GM18505 (cell line): ENCODE data around the gene FLAD1.

Experiments
- ATAC-seq: cut with Tn5 transposase; IDR thresholded peaks from one replicate; pipeline ENCODE4 v1.9.1; 2021; ENCODE audit not compliant: unreplicated experiment
- POLR2A ChIP-seq: IDR thresholded peaks from 4 replicates; pipeline ENCODE4 v1.6.1; 2011; ENCODE audit warnings: borderline replicate concordance; ENCODE audit not compliant: insufficient read depth, insufficient read length; ENCODE audit errors: extremely low read depth

The FLAD1 gene

DNA sequence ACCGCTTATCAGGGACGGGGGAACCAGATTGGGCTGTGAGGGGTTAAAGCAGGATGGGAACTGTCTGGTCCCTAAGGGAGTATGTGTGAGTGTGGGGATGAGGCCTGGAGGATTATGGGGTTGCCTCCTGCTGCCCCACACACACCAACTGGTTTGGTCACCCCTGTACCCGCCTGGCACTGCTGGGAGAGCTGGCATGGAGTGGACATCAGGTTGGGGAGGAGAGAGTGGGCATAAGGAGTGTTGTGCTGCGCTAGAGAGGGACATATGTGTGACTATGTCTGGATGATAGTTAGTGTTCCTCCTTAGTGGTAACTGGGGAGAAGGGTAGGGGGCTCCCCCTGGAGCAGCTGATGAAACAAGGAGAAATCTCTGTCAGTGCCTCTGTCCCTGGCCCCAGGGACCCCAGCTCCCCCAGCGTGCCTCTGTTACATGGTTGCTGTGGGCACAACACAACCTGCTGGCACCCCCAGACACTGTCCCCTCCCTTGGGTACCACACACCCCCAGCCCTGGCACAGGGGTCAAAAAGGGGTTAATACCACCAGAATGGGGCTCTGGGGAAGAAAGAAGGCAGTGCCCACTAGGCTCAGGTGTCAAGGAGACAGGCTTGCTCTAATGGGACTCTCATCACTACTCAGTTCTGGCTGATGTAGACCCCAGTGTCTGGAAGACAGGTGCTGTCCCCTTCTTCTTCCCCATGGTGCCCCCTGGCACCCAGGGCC, 21.4 kb downstream of the FLAD1 start:
- ATAC-seq = no peak
- TF ChIP-seq POLR2A = no peak

GRCh38 chr1:155005076-155006011, 22.2 kb downstream of the FLAD1 start:
- no peak for TF ChIP-seq POLR2A
- no peak for ATAC-seq

DNA sequence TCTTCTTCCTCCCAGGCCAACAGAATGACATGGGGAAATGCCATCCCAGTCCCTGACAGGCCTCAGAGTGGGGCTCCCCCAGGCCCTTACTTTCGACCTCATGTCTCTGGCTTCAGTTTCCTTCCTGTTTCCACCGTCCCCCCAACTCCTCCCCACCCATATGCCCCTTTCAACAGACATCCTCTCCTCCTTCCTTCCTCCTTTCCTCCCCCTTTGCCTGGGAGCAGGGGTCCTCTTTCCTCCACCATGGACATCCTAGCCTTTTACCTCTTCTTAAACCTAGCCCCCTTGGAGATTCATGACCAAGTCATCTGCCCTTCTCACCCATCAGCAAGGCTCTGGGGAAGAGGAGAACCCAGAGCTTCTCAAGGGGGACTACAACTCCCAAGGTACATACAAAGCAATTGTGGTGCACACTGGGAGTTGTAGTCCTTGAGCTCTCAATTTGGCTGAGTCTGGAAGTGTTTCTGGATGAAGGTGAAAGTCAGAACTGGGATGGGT, 23.5 kb downstream of the FLAD1 start:
- TF ChIP-seq POLR2A = no peak

GRCh38 chr1:155007251-155007828, 24.2 kb downstream of the FLAD1 start:
- ATAC-seq = no peak
- TF ChIP-seq POLR2A = no peak

More for the DNA sequence above, 23.5 kb downstream of the FLAD1 start:
- ATAC-seq = no peak

- TF ChIP-seq POLR2A = no peak
- ATAC-seq = no peak
These were observed 25.1 kb downstream of the FLAD1 start for GRCh38 chr1:155008015-155008941.

DNA sequence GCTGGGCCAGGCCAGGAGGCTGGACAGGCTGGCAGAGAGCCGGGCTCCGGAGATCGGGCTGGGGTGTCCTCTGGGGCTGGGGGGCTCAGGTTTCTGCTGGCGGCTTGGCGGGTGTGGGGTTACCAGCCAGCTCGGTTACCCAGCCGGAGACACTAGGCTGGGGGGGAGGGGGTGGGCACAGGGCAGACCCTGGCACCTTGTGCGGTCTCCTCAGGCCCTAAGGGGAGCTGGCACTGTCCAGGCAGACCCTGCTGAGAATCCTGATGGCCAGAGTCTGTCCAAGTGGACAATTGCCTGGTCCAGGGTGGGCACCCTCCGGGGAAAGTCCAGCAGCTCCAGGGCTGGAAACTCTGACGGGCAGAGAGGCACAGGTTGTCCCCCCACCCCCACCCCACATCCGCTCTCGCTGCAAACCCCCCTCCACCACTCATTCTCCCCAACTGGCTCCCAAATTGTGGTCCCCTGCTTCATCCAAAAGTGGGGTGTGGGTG, 26.1 kb downstream of the FLAD1 start:
- TF ChIP-seq POLR2A = no peak
- no peak for ATAC-seq

DNA sequence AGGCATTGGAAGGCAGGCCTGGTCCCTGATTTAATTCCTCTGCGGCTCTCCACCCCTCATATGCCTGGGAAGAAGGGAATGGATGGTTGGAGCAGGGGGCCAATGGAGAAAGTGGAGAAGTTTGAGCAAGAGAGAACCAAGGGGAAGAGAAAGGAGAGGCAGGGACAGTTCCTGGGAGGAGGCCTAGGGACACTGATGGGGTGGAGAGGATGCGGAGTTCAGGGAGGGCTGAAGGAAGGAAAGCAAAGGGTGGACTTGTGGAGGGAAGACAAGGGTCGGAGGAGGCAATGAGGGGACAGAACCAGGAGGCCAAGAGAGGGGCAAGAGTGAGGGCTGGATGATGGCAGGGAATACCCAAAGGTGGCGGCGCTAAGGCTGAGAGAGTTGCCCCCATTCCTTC, 26.6 kb downstream of the FLAD1 start:
- no peak for TF ChIP-seq POLR2A

GRCh38 chr1:155010211-155010918, 27.2 kb downstream of the FLAD1 start:
- ATAC-seq = no peak
- TF ChIP-seq POLR2A = no peak

More for the DNA sequence above, 26.6 kb downstream of the FLAD1 start:
- ATAC-seq = no peak

- no peak for TF ChIP-seq POLR2A
- ATAC-seq = no peak
These were observed 27.9 kb downstream of the FLAD1 start for GRCh38 chr1:155011004-155011416.

DNA sequence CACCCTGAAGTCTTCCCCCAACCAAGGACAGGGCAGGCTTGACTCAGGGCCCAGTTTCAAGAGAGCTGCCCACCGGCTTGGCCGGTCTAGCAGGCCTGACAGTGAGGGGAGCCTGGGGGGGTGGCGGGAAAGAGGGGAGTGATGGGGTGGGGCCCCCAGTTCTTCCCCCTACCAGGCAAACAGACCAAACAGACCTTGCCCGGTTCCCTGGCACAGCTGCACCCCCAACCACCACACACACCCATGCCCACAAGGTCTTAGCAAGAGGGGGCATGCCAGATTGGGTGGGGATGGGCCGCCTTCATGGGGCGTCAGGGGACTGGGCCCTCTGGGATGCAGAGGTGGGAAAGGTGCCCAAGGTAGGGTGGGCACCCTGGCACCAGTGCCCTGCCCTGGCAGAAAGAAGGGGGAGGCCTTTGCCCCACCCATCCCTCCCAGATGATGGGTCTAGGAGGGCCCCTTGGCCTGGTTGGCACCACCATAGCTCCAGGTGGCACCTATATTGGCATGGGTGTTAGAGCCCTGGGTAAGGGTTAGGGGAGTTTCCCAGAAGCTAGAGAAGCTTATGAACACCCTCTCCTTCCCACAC, 28.4 kb downstream of the FLAD1 start:
- no peak for ATAC-seq
- TF ChIP-seq POLR2A = no peak

GRCh38 chr1:155012026-155012546, 28.9 kb downstream of the FLAD1 start:
- no peak for ATAC-seq
- TF ChIP-seq POLR2A = no peak

GRCh38 chr1:155012776-155013602, 29.8 kb downstream of the FLAD1 start:
- ATAC-seq = no peak
- TF ChIP-seq POLR2A = no peak
